Neutrophil (primary cell): ENCODE data around the gene NELL1.

Experiments
- H3K27ac ChIP-seq: fragments of 200-600 bp; sonication (generic); 2 replicates; pipeline ENCODE4 v1.5.1; 2016; ENCODE audit warnings: mild to moderate bottlenecking, moderate library complexity
- H3K27me3 ChIP-seq: fragments of 200-600 bp; sonication (generic); 2 replicates; pipeline ENCODE4 v1.6.0; 2016; ENCODE audit warnings: mild to moderate bottlenecking
- H3K36me3 ChIP-seq: fragments of 200-600 bp; sonication (generic); 2 replicates; pipeline ENCODE4 v1.5.1; 2017
- H3K4me1 ChIP-seq, 2 experiments: fragments of 200-600 bp in 1 of 2; sonication (generic) in 1 of 2; 1 replicate in 1 of 2; 2 replicates in 1 of 2; pipeline versions ENCODE4 v1.5.1 to v1.6.1; 2013 to 2016; ENCODE audit warnings: low read depth in 1 of 2, low read length in 1 of 2, mild to moderate bottlenecking in 1 of 2, moderate library complexity in 1 of 2; ENCODE audit not compliant: control insufficient read depth in 1 of 2, insufficient read depth in 1 of 2
- H3K4me3 ChIP-seq, 2 experiments: fragments of 200-600 bp in 1 of 2; sonication (generic) in 1 of 2; 1 replicate in 1 of 2; 2 replicates in 1 of 2; pipeline ENCODE4 v1.5.1; 2013 to 2016; ENCODE audit warnings: low read depth in 1 of 2, low read length in 1 of 2, mild to moderate bottlenecking in 1 of 2, moderate library complexity in 1 of 2
- H3K9me3 ChIP-seq: fragments of 200-600 bp; sonication (generic); 2 replicates; pipeline ENCODE4 v1.5.1; 2016
- CTCF ChIP-seq: fragments of 200-600 bp; sonication (generic); IDR thresholded peaks from 2 replicates; pipeline ENCODE4 v1.5.1; 2016; ENCODE audit warnings: antibody characterized with exemption

Gene NELL1

GRCh38 chr11:21179770-21180169 lies 510.4 kb downstream of the NELL1 start:
- Histone ChIP-seq H3K27ac (no peak overlapping the region), H3K36me3 (no peaks in the 10 kb centered on the region), H3K4me1 (no peaks in the 10 kb centered on the region), H3K4me3 (no peak overlapping the region), H3K27me3 (no peaks in the 10 kb centered on the region), H3K9me3 (no peaks in the 10 kb centered on the region)
- no peak for TF ChIP-seq CTCF

DNA sequence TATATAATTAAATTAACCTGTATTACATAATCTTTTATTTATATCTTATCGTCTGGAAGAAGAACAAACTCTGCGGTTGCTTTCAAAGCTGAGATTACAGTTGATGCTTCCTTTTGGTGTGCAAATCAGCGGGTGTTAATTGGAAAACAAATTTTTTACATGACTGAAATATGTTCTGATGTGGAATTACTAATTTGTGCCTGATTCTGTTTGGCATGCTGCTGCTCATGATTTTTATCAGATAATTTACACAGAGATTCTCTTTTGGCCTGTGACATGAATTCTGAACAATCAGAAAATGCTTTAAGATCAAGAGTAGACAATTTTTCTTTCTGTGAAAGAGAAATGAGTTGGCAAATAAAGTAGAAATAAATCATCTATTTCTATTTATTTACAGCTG lies 510.8 kb downstream of the NELL1 start:
- TF ChIP-seq CTCF: no peak
- Histone ChIP-seq H3K27me3 (no peaks in the 10 kb centered on the region), H3K4me3 (no peak overlapping the region), H3K4me1 (no peaks in the 10 kb centered on the region), H3K9me3 (no peaks in the 10 kb centered on the region), H3K36me3 (no peaks in the 10 kb centered on the region), H3K27ac (no peak overlapping the region)

- Histone ChIP-seq H3K9me3 (no peaks in the 10 kb centered on the region), H3K27me3 (no peaks in the 10 kb centered on the region), H3K36me3 (no peaks in the 10 kb centered on the region), H3K4me1 (no peaks in the 10 kb centered on the region), H3K27ac (no peak overlapping the region), H3K4me3 (no peak overlapping the region)
- no peak for TF ChIP-seq CTCF
Measured at GRCh38 chr11:21185959-21186358, 516.6 kb downstream of the NELL1 start.

- H3K4me3 ChIP-seq: no peak overlapping the region
- no peak overlapping the region for H3K27ac ChIP-seq
- TF ChIP-seq CTCF: no peak
- no peaks in the 10 kb centered on the region for H3K4me1 ChIP-seq
- H3K27me3 ChIP-seq: no peaks in the 10 kb centered on the region
- no peaks in the 10 kb centered on the region for H3K36me3 ChIP-seq
- H3K9me3 ChIP-seq: no peaks in the 10 kb centered on the region
Measured at GRCh38 chr11:21190181-21190580, 520.8 kb downstream of the NELL1 start.

DNA sequence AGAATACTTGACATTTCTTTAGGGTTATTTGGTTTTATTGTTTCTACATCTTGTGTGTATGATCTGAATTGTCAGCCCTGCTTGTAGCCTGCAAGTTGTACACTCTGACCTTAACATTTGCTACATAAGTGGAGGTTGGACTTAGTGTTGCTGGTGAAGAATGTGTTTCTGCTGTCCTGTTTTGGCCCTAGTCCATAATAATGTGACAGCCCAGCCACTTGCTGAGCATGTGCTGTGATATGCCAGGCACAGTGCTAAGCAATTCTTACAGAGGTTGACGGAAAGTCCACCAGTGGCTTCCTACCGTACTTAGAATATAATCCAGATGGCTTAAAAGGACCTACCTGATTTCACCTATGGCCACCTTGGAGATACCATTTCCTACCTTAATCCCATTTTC lies 526.6 kb downstream of the NELL1 start:
- no peaks in the 10 kb centered on the region for H3K27me3 ChIP-seq
- no peaks in the 10 kb centered on the region for H3K9me3 ChIP-seq
- no peak for TF ChIP-seq CTCF
- no peak overlapping the region for H3K27ac ChIP-seq
- no peaks in the 10 kb centered on the region for H3K36me3 ChIP-seq
- H3K4me3 ChIP-seq: no peak overlapping the region
- no peaks in the 10 kb centered on the region for H3K4me1 ChIP-seq

DNA sequence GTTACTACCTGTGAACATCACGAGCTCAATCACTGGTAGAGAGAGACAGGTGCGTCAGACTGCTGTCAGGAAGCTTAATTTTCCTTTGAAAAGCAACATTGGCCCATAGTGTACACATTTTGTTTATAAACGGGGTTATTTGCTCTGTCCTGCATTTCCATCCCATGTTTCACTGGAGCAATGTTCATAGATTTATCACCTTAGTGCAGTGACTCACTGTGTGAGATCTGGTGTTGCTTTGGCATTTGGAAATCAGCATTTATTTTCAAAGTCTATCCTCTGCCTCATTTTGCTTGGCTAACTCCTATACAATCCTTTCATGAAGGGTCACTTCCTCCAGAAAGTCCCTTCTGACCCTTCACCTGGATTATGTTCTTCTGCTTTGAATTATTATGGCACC lies 529.1 kb downstream of the NELL1 start:
- Histone ChIP-seq H3K9me3 (no peaks in the 10 kb centered on the region), H3K36me3 (no peaks in the 10 kb centered on the region), H3K27ac (no peak overlapping the region), H3K27me3 (no peaks in the 10 kb centered on the region), H3K4me1 (no peaks in the 10 kb centered on the region), H3K4me3 (no peak overlapping the region)
- TF ChIP-seq CTCF: no peak
